ENCODE data around the gene DUSP2. TPM values are rescaled to one million over a fixed set of nuclear protein-coding genes. Genes with fewer than 3 reads are reported as not detected.

DUSP2 gene
- total RNA-seq, 6 experiments from 2014 or later: 10.1 to 17.9 (median 11.5) TPM

DNA sequence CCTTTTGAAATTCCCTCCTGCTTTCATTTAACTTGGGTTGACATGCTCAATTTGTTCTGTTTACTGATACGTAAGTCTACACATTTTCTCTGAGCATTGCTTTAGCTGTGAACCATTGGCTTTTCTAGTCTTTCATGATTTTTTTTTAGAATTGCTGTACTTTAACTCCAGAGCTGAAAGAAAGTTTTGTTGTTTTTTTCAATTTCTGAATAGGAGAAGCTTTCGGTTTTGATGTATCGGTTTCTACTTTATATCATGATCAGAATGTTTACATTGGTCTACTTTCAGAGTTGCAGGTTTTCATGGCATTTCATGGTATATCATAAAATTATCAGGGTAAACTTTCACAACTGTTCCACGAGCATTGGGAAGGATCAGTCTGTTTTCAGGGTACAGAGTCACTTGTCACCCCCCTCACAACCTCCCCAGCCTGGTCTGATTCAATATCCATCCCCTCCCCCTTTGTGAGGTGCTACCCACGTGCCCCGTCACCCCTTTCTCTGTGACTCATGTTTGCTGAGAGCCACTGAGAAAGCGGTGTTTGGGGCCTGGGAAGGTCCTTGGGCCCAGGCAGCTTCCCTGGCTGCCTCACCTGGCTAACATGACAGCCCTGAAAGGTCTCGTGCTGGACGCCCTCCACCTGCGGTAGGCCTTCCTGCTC, 14.0 kb downstream of the DUSP2 start:
- peaks cover 38% of the 10 kb centered on the region for H3K27me3 Mint-ChIP-seq (ENCODE audit: insufficient read depth)
- H3K4me3 Mint-ChIP-seq: no peak overlapping the region
- no peaks in the 10 kb centered on the region for H3K36me3 Mint-ChIP-seq (ENCODE audit: low read depth)

DNA sequence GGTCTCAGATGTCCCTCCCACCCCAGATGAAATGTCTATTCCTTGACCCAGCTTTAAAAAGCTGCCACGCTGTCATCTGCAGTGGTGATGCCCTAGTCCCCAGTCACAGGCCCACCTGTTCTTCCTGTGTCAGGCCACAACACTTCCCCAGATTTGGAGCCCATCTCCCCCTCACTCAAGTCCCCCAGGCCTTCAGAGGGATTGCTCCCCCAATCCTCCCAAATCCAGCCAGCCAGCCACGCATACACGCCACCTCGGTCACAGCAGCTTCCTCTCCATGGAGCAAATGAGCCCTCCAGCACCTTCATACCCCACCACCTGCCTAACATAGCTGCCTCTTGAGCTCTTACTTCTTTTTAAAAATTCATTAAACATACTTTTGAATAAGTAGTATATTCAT, 14.8 kb downstream of the DUSP2 start:
- DNase-seq: no peak

More for the DNA sequence above, 14.0 kb downstream of the DUSP2 start:
- Mint-ChIP-seq H3K9me3 (no peaks in the 10 kb centered on the region), H3K4me1 (ENCODE audit: low read depth) (no peaks in the 10 kb centered on the region), H3K27ac (no peak overlapping the region)
- TF ChIP-seq, protein P1, sequence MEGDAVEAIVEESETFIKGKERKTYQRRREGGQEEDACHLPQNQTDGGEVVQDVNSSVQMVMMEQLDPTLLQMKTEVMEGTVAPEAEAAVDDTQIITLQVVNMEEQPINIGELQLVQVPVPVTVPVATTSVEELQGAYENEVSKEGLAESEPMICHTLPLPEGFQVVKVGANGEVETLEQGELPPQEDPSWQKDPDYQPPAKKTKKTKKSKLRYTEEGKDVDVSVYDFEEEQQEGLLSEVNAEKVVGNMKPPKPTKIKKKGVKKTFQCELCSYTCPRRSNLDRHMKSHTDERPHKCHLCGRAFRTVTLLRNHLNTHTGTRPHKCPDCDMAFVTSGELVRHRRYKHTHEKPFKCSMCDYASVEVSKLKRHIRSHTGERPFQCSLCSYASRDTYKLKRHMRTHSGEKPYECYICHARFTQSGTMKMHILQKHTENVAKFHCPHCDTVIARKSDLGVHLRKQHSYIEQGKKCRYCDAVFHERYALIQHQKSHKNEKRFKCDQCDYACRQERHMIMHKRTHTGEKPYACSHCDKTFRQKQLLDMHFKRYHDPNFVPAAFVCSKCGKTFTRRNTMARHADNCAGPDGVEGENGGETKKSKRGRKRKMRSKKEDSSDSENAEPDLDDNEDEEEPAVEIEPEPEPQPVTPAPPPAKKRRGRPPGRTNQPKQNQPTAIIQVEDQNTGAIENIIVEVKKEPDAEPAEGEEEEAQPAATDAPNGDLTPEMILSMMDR (IDR thresholded peaks at IDR 0.05): no peak
- no peak for DNase-seq

GRCh38 chr2:96129528-96130120, 15.6 kb downstream of the DUSP2 start:
- H3K36me3 Mint-ChIP-seq (ENCODE audit: low read depth): no peaks in the 10 kb centered on the region
- no peak overlapping the region for H3K4me3 Mint-ChIP-seq
- DNase-seq: no peak
- no peaks in the 10 kb centered on the region for H3K9me3 Mint-ChIP-seq
- no peak overlapping the region for H3K27ac Mint-ChIP-seq
- TF ChIP-seq, protein P1 (IDR thresholded peaks at IDR 0.05): no peak
- H3K27me3 Mint-ChIP-seq (ENCODE audit: insufficient read depth): peaks cover 36% of the 10 kb centered on the region
- H3K4me1 Mint-ChIP-seq (ENCODE audit: low read depth): no peaks in the 10 kb centered on the region

More for the DNA sequence above, 14.8 kb downstream of the DUSP2 start:
- H3K9me3 Mint-ChIP-seq: no peaks in the 10 kb centered on the region
- TF ChIP-seq, protein P1 (IDR thresholded peaks at IDR 0.05): no peak
- no peaks in the 10 kb centered on the region for H3K4me1 Mint-ChIP-seq (ENCODE audit: low read depth)
- H3K36me3 Mint-ChIP-seq (ENCODE audit: low read depth): no peaks in the 10 kb centered on the region
- H3K27ac Mint-ChIP-seq: no peak overlapping the region
- H3K4me3 Mint-ChIP-seq: no peak overlapping the region
- H3K27me3 Mint-ChIP-seq (ENCODE audit: insufficient read depth): peaks cover 37% of the 10 kb centered on the region

- DNase-seq: no peak
- H3K4me3 Mint-ChIP-seq: no peak overlapping the region
- H3K27me3 Mint-ChIP-seq (ENCODE audit: insufficient read depth): peaks cover 35% of the 10 kb centered on the region
- TF ChIP-seq, protein P1 (IDR thresholded peaks at IDR 0.05): no peak
- H3K4me1 Mint-ChIP-seq (ENCODE audit: low read depth): no peaks in the 10 kb centered on the region
- no peaks in the 10 kb centered on the region for H3K9me3 Mint-ChIP-seq
- no peaks in the 10 kb centered on the region for H3K36me3 Mint-ChIP-seq (ENCODE audit: low read depth)
- no peak overlapping the region for H3K27ac Mint-ChIP-seq
Observed at GRCh38 chr2:96128456-96128855, 16.8 kb downstream of the DUSP2 start.

- H3K27ac Mint-ChIP-seq: no peak overlapping the region
- TF ChIP-seq, protein P1 (IDR thresholded peaks at IDR 0.05): no peak
- no peaks in the 10 kb centered on the region for H3K36me3 Mint-ChIP-seq (ENCODE audit: low read depth)
- H3K27me3 Mint-ChIP-seq (ENCODE audit: insufficient read depth): peaks cover 54% of the 10 kb centered on the region
- no peak for DNase-seq
- no peak overlapping the region for H3K4me3 Mint-ChIP-seq
- H3K4me1 Mint-ChIP-seq (ENCODE audit: low read depth): no peaks in the 10 kb centered on the region
- H3K9me3 Mint-ChIP-seq: no peaks in the 10 kb centered on the region
Observed at GRCh38 chr2:96124406-96125265, 20.6 kb downstream of the DUSP2 start.
